ENCODE data around the gene IMPA2.
A peak's percentile ranks its signal among the peaks of the same experiment; 100 is the strongest.
"Not testable (repeated sequence)": the region's sequence is repeated elsewhere in the genome, so short reads cannot be mapped to it uniquely, and the experiment has no call there.

The IMPA2 gene

DNA sequence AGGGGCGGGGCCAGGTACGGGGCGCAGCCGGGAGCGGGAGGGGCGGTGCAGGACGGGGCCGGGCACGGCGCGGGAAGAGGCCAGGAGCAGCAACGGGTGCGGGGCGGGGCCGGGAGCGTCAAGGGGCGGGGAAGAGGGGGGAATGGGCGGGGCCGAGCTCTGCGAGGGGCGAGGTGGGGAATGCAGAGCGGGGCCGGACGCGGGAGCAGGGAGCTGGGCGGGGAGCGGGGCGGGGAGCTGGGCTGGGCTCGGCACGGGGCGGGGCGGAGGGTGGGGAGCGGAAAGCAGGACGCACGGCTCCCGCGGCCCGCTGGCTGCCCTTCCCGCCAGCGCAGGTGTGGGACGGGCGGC is at the start of gene IMPA2:
IMPA2 (plus strand) TSS at position 316 of the 351 bp plus-strand sequence. CDS start 163 bp downstream, outside the sequence.
- Mint-ChIP-seq H3K36me3 (no peaks in the 10 kb centered on the region), H3K4me3 (peak within 1 kb of the TSS; percentile 83), H3K4me1 (peaks cover 13% of the 10 kb centered on the region), H3K9me3 (no peaks in the 10 kb centered on the region), H3K27ac (peak within 1 kb of the TSS; percentile 29)
- no peak for DNase-seq (ENCODE audit: low spot score in 2 of 2)
- peak; percentile 81 for ATAC-seq

DNA sequence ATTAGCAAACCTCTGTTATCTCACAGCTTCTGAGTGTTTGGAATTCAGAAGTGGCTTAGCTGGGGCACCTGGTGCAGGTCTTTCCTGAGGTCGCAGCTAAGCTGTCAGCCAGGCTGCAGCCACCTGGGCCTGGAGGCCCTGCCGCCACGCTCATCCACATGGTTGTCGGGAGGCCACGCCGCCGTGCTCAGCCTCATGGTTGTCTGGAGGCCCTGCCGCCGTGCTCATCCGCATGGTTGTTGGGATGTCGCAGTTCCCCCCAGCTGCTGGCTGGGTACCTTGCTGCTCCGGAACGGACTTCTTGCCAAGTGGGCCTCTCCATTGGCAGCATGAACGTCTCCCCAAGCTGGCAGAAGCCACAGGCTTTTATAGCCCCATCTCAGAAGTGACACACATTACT is 48.9 kb upstream of the IMPA2 start:
- DNase-seq (ENCODE audit: low spot score in 2 of 2) (no peak), ATAC-seq (no peak)
- no peaks in the 10 kb centered on the region for H3K36me3 Mint-ChIP-seq
- H3K27ac Mint-ChIP-seq: no peak overlapping the region
- H3K9me3 Mint-ChIP-seq: no peaks in the 10 kb centered on the region
- no peaks in the 10 kb centered on the region for H3K4me1 Mint-ChIP-seq
- no peak overlapping the region for H3K4me3 Mint-ChIP-seq

DNA sequence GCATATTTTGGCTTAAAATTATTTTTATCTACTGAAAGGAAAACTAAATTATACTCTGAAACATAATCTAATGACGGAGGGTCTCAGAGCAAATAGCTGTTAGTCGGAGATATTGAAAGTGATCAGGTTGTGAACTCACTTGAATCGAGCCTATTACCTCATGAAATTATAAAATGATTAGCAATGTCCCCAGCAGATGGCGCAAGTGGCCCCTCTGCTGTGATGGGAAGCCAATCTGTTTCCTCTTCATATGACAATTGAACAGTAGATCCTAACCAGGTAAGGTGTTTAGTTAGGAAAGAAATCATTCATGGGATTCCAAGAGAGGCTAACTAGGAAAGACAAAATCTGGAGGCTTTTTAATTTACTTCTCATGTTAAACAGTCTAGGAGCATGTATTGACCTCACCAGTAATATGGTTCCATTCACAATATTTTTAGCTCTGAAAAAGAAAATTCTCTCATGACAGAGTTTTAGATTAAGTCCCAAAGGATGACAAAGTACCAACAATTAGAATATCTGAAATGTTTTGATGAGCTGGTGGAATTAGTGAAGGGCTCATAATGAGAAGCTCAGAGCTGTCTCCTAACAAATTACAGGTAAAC is 43.3 kb upstream of the IMPA2 start:
- Mint-ChIP-seq H3K4me1 (no peaks in the 10 kb centered on the region), H3K27ac (no peak overlapping the region), H3K9me3 (no peaks in the 10 kb centered on the region), H3K4me3 (no peak overlapping the region), H3K36me3 (no peaks in the 10 kb centered on the region)
- DNase-seq (ENCODE audit: low spot score in 2 of 2) (peak; percentile 71 to 84), ATAC-seq (peak; percentile 68)

DNA sequence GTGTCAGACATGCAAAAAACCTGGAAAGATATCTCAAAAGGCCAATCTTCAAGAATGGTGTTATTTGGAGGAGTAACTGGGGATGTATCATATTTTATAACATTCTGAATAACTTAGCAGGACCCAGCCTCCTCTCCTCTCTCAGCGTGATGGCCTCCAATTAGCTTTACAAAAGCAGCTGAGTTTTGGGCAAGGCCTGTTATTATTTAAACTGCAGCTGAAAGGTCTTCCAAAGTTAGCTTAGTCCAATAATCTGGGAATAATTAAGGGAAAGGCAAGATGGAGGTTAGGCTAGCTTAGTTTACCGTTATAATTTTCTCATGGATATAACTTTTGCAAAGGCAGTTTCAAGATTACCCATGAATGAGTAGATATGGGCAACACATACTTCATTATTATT is 40.4 kb upstream of the IMPA2 start:
- ATAC-seq: no peak
- Mint-ChIP-seq H3K4me1 (no peaks in the 10 kb centered on the region), H3K27ac (no peak overlapping the region), H3K36me3 (no peaks in the 10 kb centered on the region), H3K9me3 (no peaks in the 10 kb centered on the region), H3K4me3 (no peak overlapping the region)
- DNase-seq (ENCODE audit: low spot score in 2 of 2): no peak

DNA sequence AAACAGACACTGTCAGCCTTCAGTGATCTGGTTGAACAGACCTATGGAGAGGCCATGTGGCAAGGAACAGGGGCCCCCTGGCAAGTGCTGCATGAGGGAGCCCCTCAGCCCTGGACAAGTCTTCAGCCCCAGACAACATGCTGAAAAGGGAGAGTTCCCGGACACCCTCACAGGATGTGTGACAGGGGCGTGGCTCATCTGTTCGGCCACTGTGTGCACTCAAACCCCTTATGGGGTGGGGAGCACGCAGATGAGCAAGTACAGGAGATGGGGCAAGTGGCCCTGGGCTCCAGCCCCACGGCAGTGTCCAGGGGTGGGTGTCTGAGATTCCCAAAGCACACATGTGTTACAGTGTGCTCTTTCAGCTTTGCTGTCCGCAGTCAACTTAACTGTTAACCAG is 37.8 kb upstream of the IMPA2 start:
- no peaks in the 10 kb centered on the region for H3K9me3 Mint-ChIP-seq
- no peak overlapping the region for H3K4me3 Mint-ChIP-seq
- no peaks in the 10 kb centered on the region for H3K36me3 Mint-ChIP-seq
- H3K27ac Mint-ChIP-seq: no peak overlapping the region
- H3K4me1 Mint-ChIP-seq: peaks cover 12% of the 10 kb centered on the region
- ATAC-seq (no peak), DNase-seq (ENCODE audit: low spot score in 2 of 2) (no peak)

DNA sequence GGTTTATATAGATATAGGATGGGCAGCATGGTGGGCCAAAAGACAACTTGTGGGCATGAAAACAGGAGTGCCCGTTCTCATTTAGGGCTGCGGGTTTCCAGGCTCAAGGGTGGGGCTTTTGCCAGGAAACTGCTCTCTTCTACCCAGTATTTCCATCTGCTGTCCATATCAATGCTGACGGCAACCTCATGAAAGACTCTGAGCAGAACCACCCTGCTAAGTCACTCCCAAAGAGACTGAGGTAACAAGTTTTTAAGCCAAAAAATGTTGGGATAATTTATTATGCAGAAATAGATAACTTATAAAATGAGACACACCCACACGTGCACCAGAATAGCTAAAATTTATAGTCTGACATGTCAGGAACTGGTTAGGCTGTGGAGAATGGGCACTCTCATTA is 37.1 kb upstream of the IMPA2 start:
- Mint-ChIP-seq H3K36me3 (no peaks in the 10 kb centered on the region), H3K4me1 (peaks cover 12% of the 10 kb centered on the region), H3K27ac (no peak overlapping the region), H3K9me3 (no peaks in the 10 kb centered on the region), H3K4me3 (no peak overlapping the region)
- DNase-seq (ENCODE audit: low spot score in 2 of 2) (no peak), ATAC-seq (no peak)

DNA sequence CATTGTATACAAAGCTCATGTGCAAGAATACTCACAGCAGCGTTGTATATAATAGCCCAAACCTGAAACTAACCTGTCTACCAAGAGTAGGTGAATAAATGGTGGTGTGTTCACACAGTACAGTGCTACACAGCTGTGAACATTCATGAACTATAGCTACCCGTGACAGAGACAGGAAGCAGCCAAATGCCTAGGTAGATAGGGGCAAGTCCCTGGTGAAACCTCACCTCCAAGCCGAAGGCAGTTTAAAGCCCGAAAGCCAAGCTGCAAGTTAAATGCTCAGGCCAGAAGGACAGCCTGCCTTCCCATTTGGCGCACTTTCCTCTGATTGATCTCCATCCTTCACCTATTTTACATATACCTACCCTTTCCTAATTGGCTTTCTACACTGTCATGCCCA is 36.5 kb upstream of the IMPA2 start:
- no peak for ATAC-seq

DNA sequence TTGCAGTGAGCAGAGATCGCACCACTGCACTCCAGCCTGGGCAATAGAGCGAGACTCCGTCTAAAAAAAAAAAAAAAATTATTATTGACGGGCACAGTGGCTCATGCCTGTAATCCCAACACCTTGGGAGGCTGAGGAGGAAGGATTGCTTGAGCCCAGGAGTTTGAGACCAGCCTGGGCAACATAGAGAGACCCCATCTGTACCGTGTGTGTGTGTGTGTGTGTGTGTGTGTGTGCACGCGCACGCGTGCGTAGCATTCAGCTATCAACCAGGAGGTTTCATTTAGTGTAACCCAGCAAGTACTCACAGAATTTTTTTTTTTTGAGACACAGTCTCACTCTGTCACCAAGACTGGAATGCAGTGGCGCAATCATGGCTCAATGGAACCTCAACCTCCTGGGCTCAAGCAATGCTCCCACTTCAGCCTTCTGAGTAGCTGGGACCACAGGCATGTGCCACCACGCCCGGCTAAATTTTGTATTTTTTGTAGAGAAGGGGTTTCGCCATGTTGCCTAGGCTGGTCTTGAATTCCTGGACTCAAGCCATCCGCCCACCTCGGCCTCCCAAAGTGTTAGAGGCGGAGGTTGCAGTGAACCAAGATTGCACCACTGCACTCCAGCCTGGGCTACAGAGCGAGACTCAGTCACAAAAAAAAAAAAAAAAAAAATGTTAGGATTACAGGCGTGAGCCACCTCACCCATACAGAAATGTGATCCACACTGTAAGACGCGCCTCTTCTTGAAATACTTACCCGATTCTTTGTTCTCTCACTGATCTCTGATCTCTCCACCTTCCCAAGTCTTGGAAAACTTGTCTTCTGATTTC is 35.3 kb upstream of the IMPA2 start:
- peaks cover 12% of the 10 kb centered on the region for H3K4me1 Mint-ChIP-seq
- H3K4me3 Mint-ChIP-seq; DNase-seq (ENCODE audit: low spot score in 2 of 2); H3K36me3 Mint-ChIP-seq; H3K9me3 Mint-ChIP-seq; H3K27ac Mint-ChIP-seq; ATAC-seq: not testable (repeated sequence)

More for the DNA sequence above, 36.5 kb upstream of the IMPA2 start:
- Mint-ChIP-seq H3K27ac (no peak overlapping the region), H3K36me3 (no peaks in the 10 kb centered on the region), H3K4me3 (no peak overlapping the region), H3K4me1 (peaks cover 12% of the 10 kb centered on the region), H3K9me3 (no peaks in the 10 kb centered on the region)
- DNase-seq (ENCODE audit: low spot score in 2 of 2): no peak

DNA sequence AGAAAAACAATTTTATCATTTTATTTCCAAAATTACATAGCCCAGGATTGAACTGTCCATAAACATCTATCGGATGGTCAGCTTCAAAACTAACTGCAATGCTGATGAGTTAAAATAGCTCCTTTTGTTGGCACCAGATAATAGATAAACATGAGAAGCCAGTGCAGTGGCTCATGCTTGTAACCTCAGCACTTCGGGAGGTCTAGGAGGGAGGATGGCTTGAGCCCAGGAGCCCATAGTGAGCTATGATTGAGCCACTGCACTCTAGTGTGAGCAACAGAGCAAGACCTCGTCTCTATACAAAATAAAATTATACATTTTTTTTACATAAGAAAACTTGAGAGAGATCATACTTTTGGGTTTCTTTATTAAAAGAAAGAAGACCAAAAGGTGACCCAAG is 34.6 kb upstream of the IMPA2 start:
- DNase-seq (ENCODE audit: low spot score in 2 of 2) (no peak), ATAC-seq (no peak)
- Mint-ChIP-seq H3K4me3 (peak overlapping the region; percentile 72), H3K9me3 (no peaks in the 10 kb centered on the region), H3K4me1 (peaks cover 12% of the 10 kb centered on the region), H3K36me3 (no peaks in the 10 kb centered on the region), H3K27ac (peak overlapping the region; percentile 94)

DNA sequence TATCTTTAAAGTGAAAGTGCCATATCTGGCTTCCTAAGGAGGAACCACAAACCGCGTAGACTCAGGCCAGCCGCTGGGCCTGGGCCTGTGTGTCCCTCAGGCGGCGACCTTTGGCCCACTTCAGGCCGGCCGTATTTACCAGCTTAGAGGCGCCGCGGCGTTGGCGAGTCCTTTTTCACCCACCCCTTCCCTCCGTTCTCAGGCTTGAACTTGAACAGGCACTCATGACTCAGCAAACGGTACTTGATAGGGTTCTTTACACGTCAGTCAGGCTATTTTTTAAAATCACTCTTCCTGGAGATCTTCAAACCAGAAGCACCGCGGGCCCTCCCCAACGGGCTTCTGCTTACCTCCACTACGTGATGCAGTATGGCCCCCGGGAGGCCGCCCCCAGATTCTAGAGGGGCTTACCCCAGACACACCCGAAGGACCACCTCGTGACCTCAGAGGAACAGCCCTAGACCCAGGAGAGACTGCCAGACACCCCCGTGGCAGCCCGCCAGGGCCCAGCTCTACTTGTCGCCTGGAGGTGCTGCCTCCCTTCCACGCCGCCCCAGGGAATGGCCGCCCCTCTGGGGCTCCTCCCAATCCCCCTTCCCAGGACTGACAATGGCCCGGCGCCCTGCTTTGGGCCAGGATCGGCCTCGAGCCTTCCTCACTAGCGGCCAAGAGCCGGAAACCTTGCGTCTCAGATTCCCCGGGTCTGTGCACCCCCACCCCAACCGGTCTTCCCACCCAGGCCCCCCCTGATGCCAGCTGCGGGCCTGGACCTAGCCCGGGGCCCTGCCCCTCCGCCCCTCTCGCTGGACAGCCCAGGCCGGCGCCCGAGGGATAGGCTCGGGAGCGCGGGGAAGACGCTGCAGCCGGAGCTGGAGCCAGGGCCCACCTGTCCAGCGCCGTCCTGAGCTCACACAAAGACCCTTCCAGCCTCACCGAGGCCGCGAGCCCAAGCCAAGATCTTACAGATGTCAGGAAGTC is 33.8 kb upstream of the IMPA2 start:
- DNase-seq (ENCODE audit: low spot score in 2 of 2): peak; percentile 36 to 80
- peak overlapping the region; percentile 94 for H3K27ac Mint-ChIP-seq
- peak; percentile 94 for ATAC-seq
- H3K9me3 Mint-ChIP-seq: no peaks in the 10 kb centered on the region
- no peaks in the 10 kb centered on the region for H3K36me3 Mint-ChIP-seq
- H3K4me3 Mint-ChIP-seq: peak overlapping the region; percentile 72
- H3K4me1 Mint-ChIP-seq: peaks cover 12% of the 10 kb centered on the region

DNA sequence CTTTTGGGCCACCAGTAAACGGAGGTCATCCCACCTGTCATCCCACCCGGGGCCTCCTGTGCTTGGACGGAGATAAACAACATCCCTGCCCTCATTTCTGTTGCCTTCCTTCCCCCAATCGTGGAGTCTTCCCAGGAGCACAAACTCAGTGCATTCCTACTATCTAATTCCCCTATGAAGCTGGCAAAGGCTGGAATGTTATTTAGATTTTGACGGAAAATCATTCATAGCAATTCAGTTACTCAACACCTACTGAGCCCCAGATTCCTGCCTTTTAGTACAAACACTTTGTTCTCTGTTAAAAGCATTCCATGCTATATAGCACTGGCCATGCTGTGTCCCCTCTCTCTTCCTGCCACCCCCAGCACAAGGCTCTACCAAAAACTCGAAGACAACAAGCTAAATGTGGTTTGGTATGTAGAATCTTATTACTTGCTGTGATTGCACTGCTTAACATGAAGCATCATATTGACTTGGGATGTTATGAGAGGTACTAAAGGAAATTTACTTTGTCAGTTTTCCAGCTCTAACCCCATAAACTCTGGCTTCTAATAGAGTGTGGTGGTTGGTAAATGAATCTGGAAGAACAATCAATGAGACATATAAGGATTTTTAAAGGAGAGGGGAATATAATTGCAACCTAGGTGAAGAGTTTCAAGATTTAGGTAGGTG is 32.3 kb upstream of the IMPA2 start:
- no peak overlapping the region for H3K4me3 Mint-ChIP-seq
- ATAC-seq (no peak), DNase-seq (ENCODE audit: low spot score in 2 of 2) (no peak)
- peaks cover 12% of the 10 kb centered on the region for H3K4me1 Mint-ChIP-seq
- H3K27ac Mint-ChIP-seq: no peak overlapping the region
- H3K36me3 Mint-ChIP-seq: no peaks in the 10 kb centered on the region
- no peaks in the 10 kb centered on the region for H3K9me3 Mint-ChIP-seq

DNA sequence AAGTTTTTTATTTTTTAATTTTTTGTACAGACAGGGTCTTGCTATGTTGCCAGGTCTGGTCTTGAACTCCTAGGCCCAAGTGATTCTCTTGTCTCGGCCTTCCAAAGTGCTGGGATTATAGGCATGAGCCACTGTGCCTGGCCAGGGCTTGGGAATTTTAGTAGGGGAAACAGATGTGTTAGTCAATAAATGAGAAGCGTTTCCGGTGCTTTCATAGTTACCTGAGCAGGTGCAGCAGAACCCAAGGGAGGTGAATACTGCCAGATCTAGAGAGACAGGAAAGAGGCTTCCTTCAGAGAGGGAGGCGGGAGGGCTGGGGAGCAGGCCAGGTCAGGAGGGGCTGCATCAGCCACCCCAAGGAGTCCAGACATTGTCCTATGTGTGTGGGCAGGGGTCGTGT is 30.5 kb upstream of the IMPA2 start:
- ATAC-seq: no peak
- no peaks in the 10 kb centered on the region for H3K9me3 Mint-ChIP-seq
- H3K36me3 Mint-ChIP-seq: no peaks in the 10 kb centered on the region
- H3K4me3 Mint-ChIP-seq: no peak overlapping the region
- no peak for DNase-seq (ENCODE audit: low spot score in 2 of 2)
- H3K4me1 Mint-ChIP-seq: peaks cover 12% of the 10 kb centered on the region
- no peak overlapping the region for H3K27ac Mint-ChIP-seq

DNA sequence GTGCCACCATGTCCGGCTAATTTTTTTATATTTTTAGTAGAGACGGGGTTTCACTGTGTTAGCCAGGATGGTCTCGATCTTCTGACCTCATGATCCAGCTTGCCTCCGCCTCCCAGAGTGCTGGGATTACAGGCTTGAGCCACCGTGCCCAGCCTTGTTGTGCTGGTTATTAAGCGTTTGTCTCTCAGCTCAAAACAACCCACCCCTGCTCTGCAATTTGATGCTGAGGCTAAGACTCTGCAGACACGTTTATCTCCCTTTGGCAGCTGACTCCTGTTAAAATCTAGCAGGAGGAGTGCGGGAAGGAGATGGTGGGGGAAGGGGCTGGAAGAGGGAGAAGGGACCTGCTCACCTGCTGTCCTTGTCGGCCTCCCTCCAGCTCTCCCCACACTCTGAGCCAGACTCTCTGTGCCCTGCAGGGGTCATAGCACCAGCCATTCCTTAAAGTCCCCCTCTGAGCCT is 29.9 kb upstream of the IMPA2 start:
- peak overlapping the region; percentile 40 for H3K27ac Mint-ChIP-seq
- H3K36me3 Mint-ChIP-seq: no peaks in the 10 kb centered on the region
- H3K4me3 Mint-ChIP-seq: no peak overlapping the region
- H3K9me3 Mint-ChIP-seq: no peaks in the 10 kb centered on the region
- DNase-seq (ENCODE audit: low spot score in 2 of 2) (no peak), ATAC-seq (no peak)
- peaks cover 11% of the 10 kb centered on the region for H3K4me1 Mint-ChIP-seq

DNA sequence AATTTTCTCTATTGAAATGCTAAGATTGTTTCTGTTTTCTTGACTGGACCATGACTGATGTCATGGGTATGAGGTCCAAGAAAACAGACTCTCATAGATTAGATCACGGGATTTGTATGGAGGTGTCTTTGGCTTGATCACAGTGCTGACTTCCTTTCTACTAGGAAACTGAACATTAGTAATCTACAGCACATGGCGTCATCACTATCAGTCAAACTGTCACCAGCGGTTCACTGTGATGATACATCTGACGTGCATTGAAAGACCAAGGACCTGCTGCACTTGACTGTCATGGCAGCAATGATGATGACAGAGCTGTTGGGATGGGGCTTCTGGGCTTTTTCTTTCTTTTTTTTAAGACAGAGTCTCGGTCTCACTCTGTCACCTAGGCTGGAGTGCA is 28.2 kb upstream of the IMPA2 start:
- H3K4me3 Mint-ChIP-seq: no peak overlapping the region
- H3K36me3 Mint-ChIP-seq: no peaks in the 10 kb centered on the region
- H3K27ac Mint-ChIP-seq: no peak overlapping the region
- ATAC-seq: peak; percentile 55
- no peak for DNase-seq (ENCODE audit: low spot score in 2 of 2)
- H3K9me3 Mint-ChIP-seq: peaks cover 10% of the 10 kb centered on the region
- H3K4me1 Mint-ChIP-seq: no peaks in the 10 kb centered on the region
